ENCODE results near the gene PCMT1.

DNA sequence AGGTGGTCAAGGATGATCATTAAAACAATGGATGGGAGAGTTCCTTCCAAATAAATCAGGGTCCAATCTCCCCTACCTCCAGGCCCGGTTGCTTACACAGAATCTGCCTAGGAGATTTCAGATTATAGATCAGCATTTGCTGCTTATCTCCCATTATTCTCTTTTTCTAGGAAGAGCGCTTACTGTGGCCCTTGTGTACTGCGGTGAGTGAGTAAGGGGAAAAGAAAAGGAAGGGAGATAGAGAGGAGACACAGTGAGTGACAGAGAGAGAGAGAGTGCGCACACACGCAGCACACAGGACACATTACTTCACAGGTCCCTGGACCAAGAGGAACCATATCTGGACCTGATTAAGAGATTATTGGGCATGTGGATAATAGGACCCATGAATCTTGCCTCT is 37.8 kb upstream of the PCMT1 start:
- TF ChIP-seq, protein P1, sequence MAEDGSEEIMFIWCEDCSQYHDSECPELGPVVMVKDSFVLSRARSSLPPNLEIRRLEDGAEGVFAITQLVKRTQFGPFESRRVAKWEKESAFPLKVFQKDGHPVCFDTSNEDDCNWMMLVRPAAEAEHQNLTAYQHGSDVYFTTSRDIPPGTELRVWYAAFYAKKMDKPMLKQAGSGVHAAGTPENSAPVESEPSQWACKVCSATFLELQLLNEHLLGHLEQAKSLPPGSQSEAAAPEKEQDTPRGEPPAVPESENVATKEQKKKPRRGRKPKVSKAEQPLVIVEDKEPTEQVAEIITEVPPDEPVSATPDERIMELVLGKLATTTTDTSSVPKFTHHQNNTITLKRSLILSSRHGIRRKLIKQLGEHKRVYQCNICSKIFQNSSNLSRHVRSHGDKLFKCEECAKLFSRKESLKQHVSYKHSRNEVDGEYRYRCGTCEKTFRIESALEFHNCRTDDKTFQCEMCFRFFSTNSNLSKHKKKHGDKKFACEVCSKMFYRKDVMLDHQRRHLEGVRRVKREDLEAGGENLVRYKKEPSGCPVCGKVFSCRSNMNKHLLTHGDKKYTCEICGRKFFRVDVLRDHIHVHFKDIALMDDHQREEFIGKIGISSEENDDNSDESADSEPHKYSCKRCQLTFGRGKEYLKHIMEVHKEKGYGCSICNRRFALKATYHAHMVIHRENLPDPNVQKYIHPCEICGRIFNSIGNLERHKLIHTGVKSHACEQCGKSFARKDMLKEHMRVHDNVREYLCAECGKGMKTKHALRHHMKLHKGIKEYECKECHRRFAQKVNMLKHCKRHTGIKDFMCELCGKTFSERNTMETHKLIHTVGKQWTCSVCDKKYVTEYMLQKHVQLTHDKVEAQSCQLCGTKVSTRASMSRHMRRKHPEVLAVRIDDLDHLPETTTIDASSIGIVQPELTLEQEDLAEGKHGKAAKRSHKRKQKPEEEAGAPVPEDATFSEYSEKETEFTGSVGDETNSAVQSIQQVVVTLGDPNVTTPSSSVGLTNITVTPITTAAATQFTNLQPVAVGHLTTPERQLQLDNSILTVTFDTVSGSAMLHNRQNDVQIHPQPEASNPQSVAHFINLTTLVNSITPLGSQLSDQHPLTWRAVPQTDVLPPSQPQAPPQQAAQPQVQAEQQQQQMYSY (CRISPR knock-in tag; IDR thresholded peaks at IDR 0.05), result no peak
- TF ChIP-seq, protein P2, sequence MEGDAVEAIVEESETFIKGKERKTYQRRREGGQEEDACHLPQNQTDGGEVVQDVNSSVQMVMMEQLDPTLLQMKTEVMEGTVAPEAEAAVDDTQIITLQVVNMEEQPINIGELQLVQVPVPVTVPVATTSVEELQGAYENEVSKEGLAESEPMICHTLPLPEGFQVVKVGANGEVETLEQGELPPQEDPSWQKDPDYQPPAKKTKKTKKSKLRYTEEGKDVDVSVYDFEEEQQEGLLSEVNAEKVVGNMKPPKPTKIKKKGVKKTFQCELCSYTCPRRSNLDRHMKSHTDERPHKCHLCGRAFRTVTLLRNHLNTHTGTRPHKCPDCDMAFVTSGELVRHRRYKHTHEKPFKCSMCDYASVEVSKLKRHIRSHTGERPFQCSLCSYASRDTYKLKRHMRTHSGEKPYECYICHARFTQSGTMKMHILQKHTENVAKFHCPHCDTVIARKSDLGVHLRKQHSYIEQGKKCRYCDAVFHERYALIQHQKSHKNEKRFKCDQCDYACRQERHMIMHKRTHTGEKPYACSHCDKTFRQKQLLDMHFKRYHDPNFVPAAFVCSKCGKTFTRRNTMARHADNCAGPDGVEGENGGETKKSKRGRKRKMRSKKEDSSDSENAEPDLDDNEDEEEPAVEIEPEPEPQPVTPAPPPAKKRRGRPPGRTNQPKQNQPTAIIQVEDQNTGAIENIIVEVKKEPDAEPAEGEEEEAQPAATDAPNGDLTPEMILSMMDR (IDR thresholded peaks at IDR 0.05), result no peak
- TF ChIP-seq CREB1 (CRISPR knock-in tag; IDR thresholded peaks at IDR 0.05) (no peak), ELF4 (CRISPR knock-in tag; IDR thresholded peaks at IDR 0.05; ENCODE audit: low read depth) (no peak), CREM (CRISPR knock-in tag; IDR thresholded peaks at IDR 0.05) (no peak), SP1 (CRISPR knock-in tag; conservative IDR thresholded peaks at IDR 0.05) (no peak)
- TF ChIP-seq, protein P3, sequence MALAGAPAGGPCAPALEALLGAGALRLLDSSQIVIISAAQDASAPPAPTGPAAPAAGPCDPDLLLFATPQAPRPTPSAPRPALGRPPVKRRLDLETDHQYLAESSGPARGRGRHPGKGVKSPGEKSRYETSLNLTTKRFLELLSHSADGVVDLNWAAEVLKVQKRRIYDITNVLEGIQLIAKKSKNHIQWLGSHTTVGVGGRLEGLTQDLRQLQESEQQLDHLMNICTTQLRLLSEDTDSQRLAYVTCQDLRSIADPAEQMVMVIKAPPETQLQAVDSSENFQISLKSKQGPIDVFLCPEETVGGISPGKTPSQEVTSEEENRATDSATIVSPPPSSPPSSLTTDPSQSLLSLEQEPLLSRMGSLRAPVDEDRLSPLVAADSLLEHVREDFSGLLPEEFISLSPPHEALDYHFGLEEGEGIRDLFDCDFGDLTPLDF (CRISPR knock-in tag; IDR thresholded peaks at IDR 0.05), result no peak

Measured in WTC11 (cell line).